Measurements from ENCODE around the gene CPSF3. TPM values are rescaled to one million over a fixed set of nuclear protein-coding genes. Genes with fewer than 3 reads are reported as not detected.

The CPSF3 gene
- total RNA-seq, 1 experiment from 2014 or later, result 95.5 TPM

DNA sequence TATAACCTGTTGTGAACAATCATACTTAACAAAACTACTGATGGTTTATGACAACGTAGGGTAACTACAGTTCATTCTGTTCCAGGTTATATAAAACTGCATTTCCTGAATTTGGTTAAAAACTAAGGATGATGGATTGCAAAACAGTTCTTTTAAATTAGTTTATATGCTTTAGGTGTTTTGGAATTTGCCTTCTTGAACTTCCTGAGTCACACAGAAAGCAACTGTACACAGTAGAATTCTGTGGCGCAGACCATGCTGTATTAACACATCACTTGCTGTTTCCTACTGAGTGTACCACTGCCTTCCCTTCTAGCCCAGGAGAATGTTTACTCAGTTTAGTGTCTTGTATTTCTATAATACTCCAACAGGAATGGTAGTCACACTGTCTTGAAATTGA lies 19.5 kb upstream of the CPSF3 start:
- Histone ChIP-seq H3K23me2 (ENCODE audit: insufficient read length, low read depth, low read length, poor library complexity, severe bottlenecking) (no peaks in the 10 kb centered on the region), H3K27ac (ENCODE audit: insufficient read length, low read depth, low read length) (no peak overlapping the region), H3K4me2 (ENCODE audit: insufficient read depth, insufficient read length, low read length) (no peak overlapping the region), H3K9ac (ENCODE audit: extremely low read depth, insufficient read length, low read length) (no peak overlapping the region), H3K4me1 (ENCODE audit: insufficient read depth, low read length) (no peaks in the 10 kb centered on the region; the same call in 1 of the 2 replicates), H3K18ac (ENCODE audit: insufficient read length, low read depth, low read length) (no peak overlapping the region), H4K20me1 (ENCODE audit: control insufficient read depth, insufficient read depth, insufficient read length) (no peaks in the 10 kb centered on the region), H4K91ac (ENCODE audit: insufficient read length, low read depth, low read length) (no peak overlapping the region), H3K56ac (ENCODE audit: insufficient read length, low read depth, low read length) (no peak overlapping the region), H3K23ac (ENCODE audit: insufficient read length, low read depth, low read length) (no peak overlapping the region), H2BK120ac (ENCODE audit: low read depth, low read length, poor library complexity, severe bottlenecking) (no peak overlapping the region), H3K79me1 (ENCODE audit: insufficient read depth, low read depth, low read length, poor library complexity, severe bottlenecking) (no peaks in the 10 kb centered on the region), H2BK20ac (ENCODE audit: low read depth, low read length, poor library complexity, severe bottlenecking) (no peak overlapping the region), H3T11ph (ENCODE audit: low read length) (no peak overlapping the region), H3K14ac (ENCODE audit: insufficient read depth, low read length) (no peak overlapping the region), H2BK15ac (ENCODE audit: low read depth, low read length) (no peak overlapping the region), H3K79me2 (ENCODE audit: insufficient read depth, low read length) (no peaks in the 10 kb centered on the region), H2BK12ac (ENCODE audit: insufficient read length, low read depth, low read length) (no peak overlapping the region), H3K4ac (ENCODE audit: low read depth, low read length) (no peak overlapping the region), H2BK5ac (ENCODE audit: insufficient read length, low read length) (no peak overlapping the region), H4K5ac (ENCODE audit: insufficient read length, low read depth, low read length) (no peak overlapping the region), H3K27me3 (ENCODE audit: insufficient read depth, low read length) (no peaks in the 10 kb centered on the region), H2AFZ (ENCODE audit: low read length) (no peak overlapping the region), H4K8ac (replicated peaks; ENCODE audit: insufficient read length, low read depth, low read length) (no peak overlapping the region), H2AK5ac (ENCODE audit: insufficient read length, low read length) (no peak overlapping the region), H3K9me3 (ENCODE audit: control insufficient read depth, low read depth, low read length) (no peaks in the 10 kb centered on the region)
- peaks cover 3 to 11% of the 10 kb centered on the region in 2 experiments; a peak in 3 of 4 replicates for H3K4me1 Mint-ChIP-seq
- no CpG with 5 or more reads among the region's 2 CpGs for whole genome bisulfite sequencing (ENCODE audit: extremely low coverage, insufficient read length, low lambda C conversion rate)
- no peaks in the 10 kb centered on the region; the same call in 1 of the 2 replicates for H3K27me3 Mint-ChIP-seq (ENCODE audit: low read depth)
- no peak overlapping the region for H3K27ac Mint-ChIP-seq
- H3K4me3 Mint-ChIP-seq, result no peak overlapping the region
- no peaks in the 10 kb centered on the region for H3K9me3 Mint-ChIP-seq
- DNase-seq, result no peak
- H3K36me3 Mint-ChIP-seq (ENCODE audit: insufficient read depth in 1 of 3, low read depth in 3 of 3), result peaks cover 2 to 11% (median 2%) of the 10 kb centered on the region in 3 experiments; a peak in 3 of 7 replicates
- TF ChIP-seq, protein P1, sequence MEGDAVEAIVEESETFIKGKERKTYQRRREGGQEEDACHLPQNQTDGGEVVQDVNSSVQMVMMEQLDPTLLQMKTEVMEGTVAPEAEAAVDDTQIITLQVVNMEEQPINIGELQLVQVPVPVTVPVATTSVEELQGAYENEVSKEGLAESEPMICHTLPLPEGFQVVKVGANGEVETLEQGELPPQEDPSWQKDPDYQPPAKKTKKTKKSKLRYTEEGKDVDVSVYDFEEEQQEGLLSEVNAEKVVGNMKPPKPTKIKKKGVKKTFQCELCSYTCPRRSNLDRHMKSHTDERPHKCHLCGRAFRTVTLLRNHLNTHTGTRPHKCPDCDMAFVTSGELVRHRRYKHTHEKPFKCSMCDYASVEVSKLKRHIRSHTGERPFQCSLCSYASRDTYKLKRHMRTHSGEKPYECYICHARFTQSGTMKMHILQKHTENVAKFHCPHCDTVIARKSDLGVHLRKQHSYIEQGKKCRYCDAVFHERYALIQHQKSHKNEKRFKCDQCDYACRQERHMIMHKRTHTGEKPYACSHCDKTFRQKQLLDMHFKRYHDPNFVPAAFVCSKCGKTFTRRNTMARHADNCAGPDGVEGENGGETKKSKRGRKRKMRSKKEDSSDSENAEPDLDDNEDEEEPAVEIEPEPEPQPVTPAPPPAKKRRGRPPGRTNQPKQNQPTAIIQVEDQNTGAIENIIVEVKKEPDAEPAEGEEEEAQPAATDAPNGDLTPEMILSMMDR (conservative IDR thresholded peaks at IDR 0.05), result no peak
